Hepatic stellate cell (primary cell): ENCODE results near the gene MICAL2.

Source experiments
- DNase-seq: peaks from one replicate; pipeline ENCODE4 v3.0.0; 2011; ENCODE audit warnings: low spot score

MICAL2 gene

GRCh38 chr11:12246989-12247388 lies 136.6 kb downstream of the MICAL2 start:
- no peak for DNase-seq

GRCh38 chr11:12247543-12248254 lies 137.3 kb downstream of the MICAL2 start:
- DNase-seq = no peak

GRCh38 chr11:12248330-12248729 lies 137.9 kb downstream of the MICAL2 start:
- DNase-seq = no peak

DNA sequence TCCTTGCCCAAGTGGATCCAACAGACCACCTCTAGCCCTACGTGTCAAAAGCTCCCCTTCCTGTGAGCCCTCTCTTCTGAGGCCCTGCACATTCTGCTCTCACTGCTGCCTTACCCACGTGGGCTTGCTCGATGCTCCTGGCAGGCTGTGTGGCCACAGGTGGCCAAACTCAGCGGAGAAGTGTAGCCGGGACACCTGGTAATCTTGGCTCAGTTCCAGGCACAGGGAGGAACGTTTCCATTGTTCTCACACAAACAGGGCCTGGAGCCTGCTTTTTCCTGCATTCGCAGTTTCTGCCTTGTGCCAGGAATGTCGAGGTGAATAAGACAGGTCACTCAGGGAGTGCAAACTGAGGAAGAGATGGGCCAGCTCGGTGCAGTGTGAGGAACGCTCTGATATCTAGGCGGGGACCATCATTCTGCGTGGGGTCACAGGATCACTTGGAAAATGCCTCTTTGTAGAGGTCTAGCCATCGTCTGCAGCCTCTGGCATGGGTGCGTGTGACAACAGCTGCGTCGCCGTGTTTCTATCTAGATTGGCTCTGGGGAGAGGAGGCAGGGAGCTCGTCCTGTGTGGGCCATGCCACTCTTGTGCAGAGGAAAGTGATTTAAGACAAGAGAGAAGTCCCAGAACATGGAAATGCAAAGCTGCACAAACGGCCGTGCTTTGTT lies 139.3 kb downstream of the MICAL2 start:
- no peak for DNase-seq

GRCh38 chr11:12251666-12252560 lies 141.5 kb downstream of the MICAL2 start:
- DNase-seq = no peak

GRCh38 chr11:12253843-12254281 lies 143.5 kb downstream of the MICAL2 start:
- DNase-seq = no peak

DNA sequence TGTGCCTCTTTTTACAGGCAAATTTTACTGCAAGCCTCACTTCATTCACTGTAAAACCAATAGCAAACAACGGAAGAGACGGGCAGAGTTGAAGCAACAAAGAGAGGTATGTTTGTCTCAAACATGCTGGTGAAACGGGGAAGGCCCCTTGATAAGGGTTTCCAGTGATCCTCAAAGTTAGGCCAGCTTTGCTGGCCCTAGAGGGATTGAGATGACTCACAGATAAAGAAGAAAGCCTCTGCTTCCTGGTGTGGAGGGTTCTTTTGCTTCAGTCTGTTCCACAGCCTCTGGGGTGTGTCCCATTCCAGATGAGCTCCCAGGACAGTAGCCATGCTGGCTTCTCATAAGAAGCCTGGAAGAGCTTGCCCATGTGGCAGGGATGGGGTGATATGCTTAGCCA lies 148.1 kb downstream of the MICAL2 start:
- DNase-seq = peak; percentile 65

DNA sequence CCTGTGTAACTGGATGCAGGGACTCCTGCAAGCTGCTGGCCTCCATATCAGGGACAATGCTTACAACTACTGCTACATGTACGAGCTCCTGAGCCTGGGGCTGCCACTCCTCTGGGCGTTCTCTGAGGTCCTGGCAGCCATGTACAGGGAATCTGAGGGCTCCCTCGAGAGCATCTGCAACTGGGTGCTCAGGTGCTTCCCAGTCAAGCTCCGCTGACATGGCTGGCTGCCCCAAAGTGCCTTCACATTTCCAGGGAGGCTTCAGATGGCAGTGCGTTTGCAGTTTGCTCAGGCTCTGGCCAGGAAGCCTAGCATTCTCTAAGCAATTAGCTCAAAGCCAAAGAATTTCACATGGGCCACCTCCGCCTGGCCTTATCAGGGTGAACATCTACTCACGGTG lies 149.6 kb downstream of the MICAL2 start:
- DNase-seq = no peak

- DNase-seq = no peak
These were observed 150.5 kb downstream of the MICAL2 start for GRCh38 chr11:12260731-12261521.

GRCh38 chr11:12261551-12261950 lies 151.2 kb downstream of the MICAL2 start:
- DNase-seq = no peak

DNA sequence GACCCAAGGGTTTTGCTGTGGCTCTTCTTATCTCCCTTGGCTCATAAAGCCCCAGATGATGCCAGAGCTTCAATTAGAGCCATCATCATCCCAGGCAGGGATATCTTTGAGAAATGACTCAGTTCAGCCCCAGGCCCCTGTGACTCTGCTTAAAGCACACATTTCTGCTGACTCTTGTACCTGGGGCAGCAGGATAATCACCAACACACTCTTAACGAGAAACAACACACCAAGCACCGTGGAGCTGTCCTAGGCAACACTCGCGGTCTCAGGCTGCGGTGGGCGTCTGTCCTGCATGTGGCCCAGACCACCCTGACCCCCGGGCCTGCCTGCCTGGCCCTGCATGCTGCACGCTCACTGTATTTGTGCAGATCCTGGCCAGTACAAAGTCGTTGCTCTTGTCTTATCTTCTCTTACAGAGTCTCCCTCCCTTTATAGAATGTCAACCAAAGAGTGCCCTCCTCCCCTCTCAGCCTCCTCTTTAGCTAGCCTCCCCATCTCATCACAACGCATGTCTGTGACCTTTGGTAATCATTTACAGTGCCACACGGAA lies 152.8 kb downstream of the MICAL2 start:
- no peak for DNase-seq

- DNase-seq = no peak
These were observed 154.0 kb downstream of the MICAL2 start for GRCh38 chr11:12264361-12264760.

GRCh38 chr11:12266132-12266531 lies 155.7 kb downstream of the MICAL2 start:
- DNase-seq = no peak

- no peak for DNase-seq
These were observed 156.6 kb downstream of the MICAL2 start for GRCh38 chr11:12266943-12267342.

GRCh38 chr11:12267921-12268320 lies 157.5 kb downstream of the MICAL2 start:
- DNase-seq = no peak

DNA sequence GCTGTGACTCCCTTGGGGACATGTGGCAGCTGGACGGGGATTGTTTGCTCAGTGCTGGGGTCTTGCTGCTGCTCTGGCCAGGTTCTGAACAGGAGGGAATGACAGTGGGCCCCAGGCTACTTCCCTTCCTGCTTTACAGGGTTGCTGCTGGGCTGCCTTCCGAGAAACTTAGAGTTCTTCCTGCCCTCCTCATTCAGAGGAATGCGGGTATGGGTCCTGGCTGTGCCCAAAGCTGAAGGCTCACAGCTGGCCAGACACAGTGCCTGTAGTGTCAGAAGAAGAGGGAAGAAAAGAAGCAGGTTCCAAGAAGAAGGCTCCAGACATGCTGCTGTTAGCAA lies 158.7 kb downstream of the MICAL2 start:
- DNase-seq = peak; percentile 83

- no peak for DNase-seq
These were observed 159.2 kb downstream of the MICAL2 start for GRCh38 chr11:12269446-12270214.

GRCh38 chr11:12270215-12270797 lies 159.9 kb downstream of the MICAL2 start:
- no peak for DNase-seq

- no peak for DNase-seq
These were observed 160.4 kb downstream of the MICAL2 start for GRCh38 chr11:12270817-12271216.

GRCh38 chr11:12271241-12271640 lies 160.9 kb downstream of the MICAL2 start:
- DNase-seq = no peak
